Common myeloid progenitor, CD34-positive (primary cell): ENCODE measurements around the gene TRABD.
A peak's percentile ranks its signal among the peaks of the same experiment; 100 is the strongest.
"Not testable (repeated sequence)": the region's sequence is repeated elsewhere in the genome, so short reads cannot be mapped to it uniquely, and the experiment has no call there.

Source experiments
- CTCF ChIA-PET: fragments of 350-600 bp; sonication (Branson Sonifier 250); formaldehyde crosslinking; loops from one replicate; lab custom pipeline; 2021; ENCODE audit warnings: antibody characterized with exemption; lab: Charles Lee
- POLR2A ChIA-PET: fragments of 350-600 bp; sonication (Branson Sonifier 250); formaldehyde crosslinking; loops from one replicate; lab custom pipeline; 2021; ENCODE audit warnings: antibody characterized with exemption; lab: Charles Lee
- DNase-seq, 3 donors: peaks; one replicate each; pipeline versions ENCODE4 v3.0.0 to v3.0.0-alpha.2; 2013
- H3K27ac ChIP-seq, 2 experiments: 1 replicate in 1 of 2; 2 replicates in 1 of 2; pipeline ENCODE4 v1.7.0; 2013; ENCODE audit warnings: inconsistent platforms in 2 of 2, low read length in 2 of 2, mild to moderate bottlenecking in 2 of 2, low read depth in 1 of 2, moderate library complexity in 1 of 2; ENCODE audit not compliant: severe bottlenecking in 2 of 2, insufficient read depth in 1 of 2, poor library complexity in 1 of 2
- H3K27me3 ChIP-seq, 5 experiments: replicated peaks in 2 of 5; 1 replicate in 3 of 5; 2 replicates in 2 of 5; pipeline versions ENCODE4 v1.6.1 to v1.7.0; 2013; ENCODE audit warnings: low read length in 4 of 5, mild to moderate bottlenecking in 2 of 5, moderate library complexity in 2 of 5, inconsistent platforms in 1 of 5; ENCODE audit not compliant: insufficient read depth in 5 of 5, control insufficient read depth in 4 of 5
- H3K36me3 ChIP-seq, 4 experiments: 1 replicate in 2 of 4; 2 replicates in 2 of 4; pipeline versions ENCODE4 v1.6.1 to v1.7.0; 2013; ENCODE audit warnings: low read length in 3 of 4, control low read depth in 1 of 4, mild to moderate bottlenecking in 1 of 4; ENCODE audit not compliant: control insufficient read depth in 4 of 4, insufficient read depth in 4 of 4
- H3K4me1 ChIP-seq, 4 experiments: 1 replicate in 3 of 4; 2 replicates in 1 of 4; pipeline versions ENCODE4 v1.6.1 to v1.7.1; 2013; ENCODE audit warnings: low read length in 3 of 4, mild to moderate bottlenecking in 3 of 4, control low read depth in 1 of 4, inconsistent platforms in 1 of 4, moderate library complexity in 1 of 4; ENCODE audit not compliant: control insufficient read depth in 4 of 4, insufficient read depth in 4 of 4; ENCODE audit errors: control extremely low read depth in 1 of 4
- H3K4me3 ChIP-seq, 7 experiments: 1 replicate in 4 of 7; 2 replicates in 3 of 7; pipeline versions ENCODE4 v1.5.1 to v1.7.0; 2013; ENCODE audit warnings: mild to moderate bottlenecking in 7 of 7, low read length in 6 of 7, moderate library complexity in 6 of 7, inconsistent platforms in 2 of 7, low read depth in 2 of 7, control low read depth in 1 of 7; ENCODE audit not compliant: insufficient read depth in 4 of 7, control insufficient read depth in 1 of 7; ENCODE audit errors: extremely low read depth in 1 of 7
- H3K9me3 ChIP-seq, 5 experiments: 1 replicate in 4 of 5; 2 replicates in 1 of 5; pipeline versions ENCODE4 v1.6.1 to v1.7.1; 2013; ENCODE audit warnings: low read length in 4 of 5, mild to moderate bottlenecking in 2 of 5, inconsistent platforms in 1 of 5, low read depth in 1 of 5, moderate library complexity in 1 of 5; ENCODE audit not compliant: control insufficient read depth in 4 of 5, insufficient read depth in 2 of 5; ENCODE audit errors: control extremely low read depth in 1 of 5
- WGBS: methylation state at CpG from one replicate; pipeline ENCODE4 v1.1.5; 2013; ENCODE audit not compliant: insufficient coverage; 5-methylcytosine and 5-hydroxymethylcytosine counted together

Gene TRABD

DNA sequence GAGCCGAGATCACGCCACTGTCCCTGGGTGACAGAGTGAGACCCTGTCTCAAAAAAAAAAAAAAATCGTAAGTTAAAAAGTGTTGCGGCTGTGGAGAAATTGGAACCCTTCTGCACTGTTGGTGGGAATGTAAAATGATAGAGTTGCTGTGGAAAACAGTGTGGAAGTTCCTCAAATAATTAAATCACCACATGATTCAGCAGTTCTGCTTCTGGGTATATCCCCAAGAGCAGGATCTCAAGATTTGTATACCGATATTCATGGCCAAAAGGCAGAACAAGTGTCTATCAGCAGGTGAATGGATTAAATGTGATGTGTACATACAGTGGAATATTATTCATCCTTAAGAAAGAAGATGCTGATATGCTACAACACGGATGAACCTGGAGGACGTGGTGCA, 18.9 kb downstream of the TRABD start:
- POLR2A ChIA-PET, result interaction anchor here (0.6 kb wide), 1 partner anchor 144 kb away, joined by 3 read pairs; no protein-coding TSS in a partner anchor
- no peak overlapping the region for H3K27ac ChIP-seq

DNA sequence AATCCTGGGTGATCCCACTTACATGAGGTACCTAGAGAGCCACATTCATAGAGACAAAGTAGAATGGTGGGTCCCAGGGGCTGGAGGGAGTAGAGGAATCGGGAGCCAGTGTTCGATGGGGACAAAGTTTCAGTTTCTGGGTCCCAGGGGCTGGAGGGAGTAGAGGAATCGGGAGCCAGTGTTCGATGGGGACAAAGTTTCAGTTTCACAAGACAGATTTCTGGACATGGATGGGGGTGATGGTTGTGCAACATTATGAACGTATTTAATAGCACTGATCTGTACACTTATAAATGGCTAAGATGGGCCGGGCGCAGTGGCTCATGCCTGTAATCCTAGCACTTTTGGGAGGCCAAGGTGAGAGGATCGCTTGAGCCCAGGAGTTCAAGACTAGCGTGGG, 19.3 kb downstream of the TRABD start:
- H3K27ac ChIP-seq, DNase-seq, H3K9me3 ChIP-seq, H3K4me3 ChIP-seq, POLR2A ChIA-PET, H3K27me3 ChIP-seq: not testable (repeated sequence)
- peaks cover 0 to 28% (median 15%) of the 10 kb centered on the region in 4 experiments for H3K4me1 ChIP-seq
- CTCF ChIA-PET, result interaction anchor here (2.9 to 3.0 kb wide), 2 partner anchors 56 to 274 kb away, joined by 9 to 26 read pairs; no protein-coding TSS in a partner anchor
- 97% methylated on average over 9 of the region's 9 CpGs for WGBS
- H3K36me3 ChIP-seq, result peaks cover 2 to 55% (median 31%) of the 10 kb centered on the region in 4 experiments

More for the DNA sequence above, 18.9 kb downstream of the TRABD start:
- no peaks in the 10 kb centered on the region for H3K27me3 ChIP-seq
- CTCF ChIA-PET, result interaction anchor here (0.9 to 3.0 kb wide), 3 partner anchors 55 to 429 kb away, joined by 3 to 26 read pairs (median 9); no protein-coding TSS in a partner anchor
- H3K4me1 ChIP-seq, result peaks cover 0 to 32% (median 20%) of the 10 kb centered on the region in 4 experiments
- WGBS, result 70% methylated on average over 5 of the region's 7 CpGs
- H3K4me3 ChIP-seq, result no peak overlapping the region
- H3K36me3 ChIP-seq, result peaks cover 2 to 53% (median 29%) of the 10 kb centered on the region in 4 experiments
- peak in 2 of 3 donors; percentile 42 to 54 for DNase-seq
- no peaks in the 10 kb centered on the region for H3K9me3 ChIP-seq

DNA sequence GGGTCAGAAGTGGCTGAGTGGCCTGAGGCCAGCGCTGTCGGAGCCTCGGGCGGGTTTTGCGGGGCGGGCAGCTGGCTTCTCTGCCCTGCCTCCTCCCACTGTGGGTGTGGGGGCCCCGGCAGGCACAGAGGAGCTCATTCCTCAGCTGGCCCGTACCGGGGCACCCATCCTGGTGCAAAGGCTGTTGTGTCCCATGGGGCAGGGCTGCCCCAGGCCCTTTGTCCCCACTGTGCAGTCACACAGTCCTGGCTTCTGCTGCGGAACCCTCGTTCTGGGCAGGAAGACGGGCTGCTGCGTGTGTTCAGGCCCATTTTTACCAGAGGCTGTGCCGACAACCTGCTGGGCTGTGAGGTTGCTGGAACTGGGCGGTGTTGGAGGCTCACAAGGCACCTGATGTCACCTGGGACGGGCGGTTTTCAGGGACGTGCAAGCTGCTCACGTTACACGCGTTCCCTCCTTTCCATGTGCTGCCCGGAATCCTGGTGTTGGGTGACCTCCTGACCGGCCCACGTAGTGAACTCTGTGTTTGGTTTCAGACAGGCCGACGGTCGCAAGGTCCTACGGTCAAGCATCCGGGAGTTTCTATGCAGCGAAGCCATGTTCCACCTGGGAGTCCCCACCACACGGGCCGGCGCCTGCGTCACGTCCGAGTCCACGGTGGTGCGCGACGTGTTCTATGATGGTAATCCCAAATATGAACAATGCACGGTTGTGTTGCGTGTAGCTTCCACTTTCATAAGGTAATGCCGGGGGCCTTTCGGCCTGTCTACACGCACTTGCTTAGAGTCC, 20.3 kb downstream of the TRABD start:
- ChIA-PET CTCF (interaction anchor here (0.7 to 3.0 kb wide), 12 partner anchors 12 to 275 kb away, joined by 3 to 26 read pairs (median 3); no protein-coding TSS in a partner anchor), POLR2A (interaction anchor here (1.2 kb wide), 1 partner anchor 21 kb away, joined by 4 read pairs; no protein-coding TSS in a partner anchor)
- no peak overlapping the region for H3K4me3 ChIP-seq
- H3K4me1 ChIP-seq, result peaks cover 0 to 26% (median 12%) of the 10 kb centered on the region in 4 experiments
- no peak overlapping the region for H3K27ac ChIP-seq
- peaks cover 3 to 64% (median 40%) of the 10 kb centered on the region in 4 experiments for H3K36me3 ChIP-seq
- no peaks in the 10 kb centered on the region for H3K27me3 ChIP-seq
- DNase-seq, result no peak
- 96% methylated on average over 44 of the region's 45 CpGs for WGBS
- H3K9me3 ChIP-seq, result no peaks in the 10 kb centered on the region

DNA sequence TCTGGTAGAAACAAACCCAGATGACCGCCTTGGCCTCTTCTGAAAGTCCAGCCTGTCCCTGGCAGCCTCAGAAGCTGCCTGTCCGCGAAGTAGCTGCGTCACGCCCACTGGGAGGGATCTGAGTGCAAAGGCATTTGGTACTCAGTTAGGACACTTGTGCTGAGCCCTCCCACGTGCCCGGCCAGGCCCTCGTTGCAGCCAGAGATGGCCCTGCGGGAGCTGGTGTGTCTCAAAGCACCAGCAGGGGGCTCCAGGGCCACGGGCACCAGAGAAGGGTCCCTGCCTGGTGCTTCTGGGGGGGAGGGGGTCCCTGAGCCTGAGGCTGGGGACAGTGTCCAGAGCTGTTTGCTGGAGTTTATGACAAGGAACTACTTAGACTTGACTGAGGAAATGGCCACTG, 20.9 kb downstream of the TRABD start:
- no peak overlapping the region for H3K27ac ChIP-seq
- no peak overlapping the region for H3K4me3 ChIP-seq
- H3K27me3 ChIP-seq, result no peaks in the 10 kb centered on the region
- H3K4me1 ChIP-seq, result peaks cover 0 to 22% (median 9%) of the 10 kb centered on the region in 4 experiments
- peaks cover 5 to 69% (median 45%) of the 10 kb centered on the region in 4 experiments for H3K36me3 ChIP-seq
- H3K9me3 ChIP-seq, result no peaks in the 10 kb centered on the region
- WGBS, result 92% methylated on average over 8 of the region's 10 CpGs
- ChIA-PET POLR2A (interaction anchor here (1.2 kb wide), 1 partner anchor 22 kb away, joined by 4 read pairs; no protein-coding TSS in a partner anchor), CTCF (interaction anchor here (0.7 to 3.0 kb wide), 12 partner anchors 11 to 276 kb away, joined by 3 to 26 read pairs (median 3); no protein-coding TSS in a partner anchor)
- peak in 2 of 3 donors; percentile 26 to 29 for DNase-seq

DNA sequence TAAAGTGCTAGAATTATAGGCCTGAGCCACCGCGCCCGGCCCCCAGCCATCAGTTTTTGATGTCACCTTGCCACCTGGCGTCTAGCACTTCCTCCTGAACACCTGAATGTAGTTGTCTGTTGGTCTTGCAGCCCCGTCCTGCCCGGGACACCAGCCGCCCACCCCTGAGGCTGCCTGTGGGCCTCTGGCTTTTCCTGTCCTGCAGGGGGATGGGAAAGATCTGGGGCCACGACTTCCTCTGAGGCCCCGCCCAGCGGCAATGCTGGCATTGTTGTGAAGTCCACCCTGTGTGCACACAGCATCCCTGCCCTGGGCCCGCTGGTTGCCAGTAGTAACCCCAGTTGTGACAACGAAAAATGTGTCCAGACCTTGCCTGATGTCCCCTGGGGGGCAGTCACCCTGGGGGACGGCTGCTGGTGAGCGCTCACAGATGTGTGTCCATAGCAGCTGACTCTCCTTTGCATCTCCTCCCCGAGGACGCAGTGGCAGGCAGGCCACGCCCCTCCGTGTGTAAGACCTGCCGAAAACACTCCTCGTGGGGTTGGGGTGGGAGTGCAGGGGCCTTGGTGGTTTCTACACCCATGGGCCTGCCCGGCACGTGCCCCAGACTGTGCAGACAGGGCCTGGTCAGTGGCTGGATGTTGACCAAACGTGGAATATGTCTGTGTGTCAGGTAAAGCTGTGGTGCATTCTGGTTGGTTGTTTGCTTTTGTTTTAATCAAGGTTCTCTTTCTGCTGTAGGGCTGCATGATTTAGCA, 21.8 kb downstream of the TRABD start:
- peaks cover 0 to 13% (median 2%) of the 10 kb centered on the region in 4 experiments for H3K4me1 ChIP-seq
- H3K36me3 ChIP-seq, result peaks cover 5 to 77% (median 53%) of the 10 kb centered on the region in 4 experiments
- POLR2A ChIA-PET, result interaction anchor here (2.3 kb wide), 1 partner anchor 17 kb away, joined by 10 read pairs; no protein-coding TSS in a partner anchor
- DNase-seq, result no peak
- WGBS, result 77% methylated on average over 17 of the region's 23 CpGs
- H3K4me3 ChIP-seq, result no peak overlapping the region
- no peak overlapping the region for H3K27ac ChIP-seq
- CTCF ChIA-PET, result interaction anchor here (0.6 to 3.0 kb wide), 12 partner anchors 14 to 277 kb away, joined by 3 to 26 read pairs (median 4); no protein-coding TSS in a partner anchor
- no peaks in the 10 kb centered on the region for H3K9me3 ChIP-seq
- H3K27me3 ChIP-seq, result no peaks in the 10 kb centered on the region

DNA sequence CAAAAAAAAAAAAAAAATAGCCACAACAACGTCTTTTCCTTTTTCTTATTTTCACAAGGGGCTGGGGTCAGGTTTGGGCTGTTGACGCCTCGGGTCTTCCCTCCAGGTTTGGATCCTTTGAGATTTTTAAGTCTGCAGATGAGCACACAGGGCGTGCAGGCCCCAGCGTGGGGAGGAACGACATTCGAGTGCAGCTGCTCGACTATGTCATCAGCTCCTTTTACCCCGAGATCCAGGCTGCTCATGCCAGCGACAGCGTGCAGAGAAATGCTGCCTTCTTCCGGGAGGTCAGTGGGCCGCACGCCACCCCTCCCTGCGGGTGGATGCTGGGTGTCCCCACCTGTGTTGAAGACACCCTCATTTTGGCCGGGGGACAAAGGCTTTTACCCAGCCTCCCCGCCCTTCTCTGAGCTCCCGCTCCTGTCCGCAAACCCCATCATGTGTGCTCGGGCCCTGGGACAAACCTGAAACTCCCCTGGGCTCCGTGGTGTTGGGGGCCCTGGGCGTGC, 22.8 kb downstream of the TRABD start:
- Histone ChIP-seq H3K27ac (no peak overlapping the region), H3K4me3 (no peak overlapping the region), H3K36me3 (peaks cover 5 to 81% (median 58%) of the 10 kb centered on the region in 4 experiments), H3K27me3 (no peaks in the 10 kb centered on the region), H3K4me1 (peaks cover 0 to 13% (median 2%) of the 10 kb centered on the region in 4 experiments), H3K9me3 (no peaks in the 10 kb centered on the region)
- POLR2A ChIA-PET, result interaction anchor here (0.6 to 2.3 kb wide), 2 partner anchors 17 to 100 kb away, joined by 3 to 10 read pairs; no protein-coding TSS in a partner anchor
- no peak for DNase-seq
- 91% methylated on average over 21 of the region's 22 CpGs for WGBS
- CTCF ChIA-PET, result interaction anchor here (0.6 to 2.3 kb wide), 8 partner anchors 13 to 66 kb away, joined by 3 to 24 read pairs (median 3); no protein-coding TSS in a partner anchor
